ENCODE measurements around the gene BATF3. TPM values are rescaled to one million over a fixed set of nuclear protein-coding genes. Genes with fewer than 3 reads are reported as not detected.
A peak's percentile ranks its signal among the peaks of the same experiment; 100 is the strongest.

The BATF3 gene
- total RNA-seq, 2 experiments from 2014 or later, result 52.6 to 61.3 TPM

- no peak overlapping the region for H3K4me3 Mint-ChIP-seq
- H3K9me3 Mint-ChIP-seq, result no peaks in the 10 kb centered on the region
- no peak for TF ChIP-seq CTCF (IDR thresholded peaks at IDR 0.05)
- DNase-seq, result no peak
- ChIA-PET POLR2A (interaction anchor here (0.9 to 2.7 kb wide), 2 partner anchors 9 to 12 kb away, joined by 3 to 11 read pairs; no protein-coding TSS in a partner anchor), CTCF (interaction anchor here (1.2 kb wide), 1 partner anchor 20 kb away, joined by 3 read pairs; no protein-coding TSS in a partner anchor)
- H3K36me3 Mint-ChIP-seq (ENCODE audit: low read depth), result no peaks in the 10 kb centered on the region
- peaks cover 21% of the 10 kb centered on the region for H3K4me1 Mint-ChIP-seq (ENCODE audit: low read depth)
- no peak for ATAC-seq
- peaks cover under 1% of the 10 kb centered on the region for H3K27me3 Mint-ChIP-seq
- no peak overlapping the region for H3K27ac Mint-ChIP-seq
- intact Hi-C loops (cut with micrococcal nuclease), result no loop called here
These were observed 10.9 kb upstream of the BATF3 start for GRCh38 chr1:212710566-212710965.

GRCh38 chr1:212703991-212704564, 4.4 kb upstream of the BATF3 start:
- no peak overlapping the region for H3K27ac Mint-ChIP-seq
- H3K9me3 Mint-ChIP-seq, result no peaks in the 10 kb centered on the region
- H3K4me1 Mint-ChIP-seq (ENCODE audit: low read depth), result peaks cover 44% of the 10 kb centered on the region
- peaks cover 1% of the 10 kb centered on the region for H3K27me3 Mint-ChIP-seq
- no peak for DNase-seq
- TF ChIP-seq CTCF (IDR thresholded peaks at IDR 0.05), result no peak
- POLR2A ChIA-PET, result interaction anchor here (0.6 kb wide), 2 partner anchors 39 to 287 kb away, joined by 3 read pairs; no protein-coding TSS in a partner anchor
- no peaks in the 10 kb centered on the region for H3K36me3 Mint-ChIP-seq (ENCODE audit: low read depth)
- H3K4me3 Mint-ChIP-seq, result no peak overlapping the region
- intact Hi-C loops (cut with micrococcal nuclease), result loop anchor here (5.0 kb wide), 1 partner anchor 48 kb away; no protein-coding TSS in a partner anchor
- ATAC-seq, result no peak
- CTCF ChIA-PET, result interaction anchor here (1.1 to 1.8 kb wide), 3 partner anchors 12 to 39 kb away, joined by 3 to 8 read pairs (median 3); no protein-coding TSS in a partner anchor

- H3K4me1 Mint-ChIP-seq (ENCODE audit: low read depth), result peaks cover 53% of the 10 kb centered on the region
- H3K4me3 Mint-ChIP-seq, result no peak overlapping the region
- intact Hi-C loops (cut with micrococcal nuclease), result loop anchor here (5.0 kb wide), 1 partner anchor 50 kb away; no protein-coding TSS in a partner anchor
- ChIA-PET CTCF (interaction anchor here (1.5 to 1.8 kb wide), 2 partner anchors 38 to 79 kb away, joined by 6 to 8 read pairs; no protein-coding TSS in a partner anchor), POLR2A (no interaction called here)
- no peaks in the 10 kb centered on the region for H3K9me3 Mint-ChIP-seq
- DNase-seq (no peak), ATAC-seq (no peak)
- H3K27ac Mint-ChIP-seq, result no peak overlapping the region
- H3K36me3 Mint-ChIP-seq (ENCODE audit: low read depth), result peaks cover 2% of the 10 kb centered on the region
- H3K27me3 Mint-ChIP-seq, result peaks cover 1% of the 10 kb centered on the region
- no peak for TF ChIP-seq CTCF (IDR thresholded peaks at IDR 0.05)
These were observed 3.0 kb upstream of the BATF3 start for GRCh38 chr1:212702672-212703071.

GRCh38 chr1:212701910-212702309, 2.3 kb upstream of the BATF3 start:
- H3K9me3 Mint-ChIP-seq, result no peaks in the 10 kb centered on the region
- H3K4me3 Mint-ChIP-seq, result no peak overlapping the region
- no peak for DNase-seq
- peaks cover 1% of the 10 kb centered on the region for H3K27me3 Mint-ChIP-seq
- CTCF ChIA-PET, result interaction anchor here (0.8 to 2.3 kb wide), 19 partner anchors 9 to 245 kb away, joined by 3 to 23 read pairs (median 4); partner anchors contain the start of genes NSL1 and TATDN3
- no peak for ATAC-seq
- POLR2A ChIA-PET, result interaction anchor here (0.6 to 2.1 kb wide), 4 partner anchors 10 to 887 kb away, joined by 3 to 11 read pairs (median 4); no protein-coding TSS in a partner anchor
- TF ChIP-seq CTCF (IDR thresholded peaks at IDR 0.05), result no peak
- H3K27ac Mint-ChIP-seq, result peak overlapping the region; percentile 46
- intact Hi-C loops (cut with micrococcal nuclease), result loop anchor here (5.0 kb wide), 1 partner anchor 50 kb away; no protein-coding TSS in a partner anchor
- H3K36me3 Mint-ChIP-seq (ENCODE audit: low read depth), result peaks cover 9% of the 10 kb centered on the region
- H3K4me1 Mint-ChIP-seq (ENCODE audit: low read depth), result peaks cover 60% of the 10 kb centered on the region
